C4-2B (cell line): ENCODE data around the gene PUS10.

Source experiments
- H3K27ac ChIP-seq: fragments of 450-650 bp; 2 replicates; pipeline ENCODE4 v1.5.1; 2017
- ZFX ChIP-seq: fragments of 450-650 bp; IDR thresholded peaks from 2 replicates; pipeline ENCODE4 v1.6.1; 2017
- TF ChIP-seq, protein P1 (sequence below): fragments of 450-650 bp; conservative IDR thresholded peaks from 2 replicates; pipeline ENCODE4 v1.5.1; 2017; ENCODE audit warnings: mild to moderate bottlenecking

The PUS10 gene

GRCh38 chr2:60966507-60967405 lies 51.3 kb downstream of the PUS10 start:
- H3K27ac ChIP-seq = no peak overlapping the region
- TF ChIP-seq ZFX = no peak
- TF ChIP-seq, protein P1, sequence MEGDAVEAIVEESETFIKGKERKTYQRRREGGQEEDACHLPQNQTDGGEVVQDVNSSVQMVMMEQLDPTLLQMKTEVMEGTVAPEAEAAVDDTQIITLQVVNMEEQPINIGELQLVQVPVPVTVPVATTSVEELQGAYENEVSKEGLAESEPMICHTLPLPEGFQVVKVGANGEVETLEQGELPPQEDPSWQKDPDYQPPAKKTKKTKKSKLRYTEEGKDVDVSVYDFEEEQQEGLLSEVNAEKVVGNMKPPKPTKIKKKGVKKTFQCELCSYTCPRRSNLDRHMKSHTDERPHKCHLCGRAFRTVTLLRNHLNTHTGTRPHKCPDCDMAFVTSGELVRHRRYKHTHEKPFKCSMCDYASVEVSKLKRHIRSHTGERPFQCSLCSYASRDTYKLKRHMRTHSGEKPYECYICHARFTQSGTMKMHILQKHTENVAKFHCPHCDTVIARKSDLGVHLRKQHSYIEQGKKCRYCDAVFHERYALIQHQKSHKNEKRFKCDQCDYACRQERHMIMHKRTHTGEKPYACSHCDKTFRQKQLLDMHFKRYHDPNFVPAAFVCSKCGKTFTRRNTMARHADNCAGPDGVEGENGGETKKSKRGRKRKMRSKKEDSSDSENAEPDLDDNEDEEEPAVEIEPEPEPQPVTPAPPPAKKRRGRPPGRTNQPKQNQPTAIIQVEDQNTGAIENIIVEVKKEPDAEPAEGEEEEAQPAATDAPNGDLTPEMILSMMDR = no peak

DNA sequence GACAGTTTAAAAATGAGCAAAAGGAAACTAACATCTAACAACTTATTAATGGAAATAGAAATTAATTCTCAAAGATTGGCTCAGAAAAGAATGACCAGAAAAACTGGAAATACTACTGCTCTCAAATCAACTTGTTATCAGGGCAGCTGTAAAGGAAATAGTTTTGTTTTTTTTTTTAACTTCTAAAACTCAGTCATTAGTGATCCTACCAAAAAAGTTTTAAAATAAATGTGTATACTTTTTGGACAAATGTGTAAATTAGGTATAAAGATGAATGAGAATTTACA lies 52.6 kb downstream of the PUS10 start:
- no peak for TF ChIP-seq ZFX
- TF ChIP-seq, protein P1 = no peak
- no peak overlapping the region for H3K27ac ChIP-seq

DNA sequence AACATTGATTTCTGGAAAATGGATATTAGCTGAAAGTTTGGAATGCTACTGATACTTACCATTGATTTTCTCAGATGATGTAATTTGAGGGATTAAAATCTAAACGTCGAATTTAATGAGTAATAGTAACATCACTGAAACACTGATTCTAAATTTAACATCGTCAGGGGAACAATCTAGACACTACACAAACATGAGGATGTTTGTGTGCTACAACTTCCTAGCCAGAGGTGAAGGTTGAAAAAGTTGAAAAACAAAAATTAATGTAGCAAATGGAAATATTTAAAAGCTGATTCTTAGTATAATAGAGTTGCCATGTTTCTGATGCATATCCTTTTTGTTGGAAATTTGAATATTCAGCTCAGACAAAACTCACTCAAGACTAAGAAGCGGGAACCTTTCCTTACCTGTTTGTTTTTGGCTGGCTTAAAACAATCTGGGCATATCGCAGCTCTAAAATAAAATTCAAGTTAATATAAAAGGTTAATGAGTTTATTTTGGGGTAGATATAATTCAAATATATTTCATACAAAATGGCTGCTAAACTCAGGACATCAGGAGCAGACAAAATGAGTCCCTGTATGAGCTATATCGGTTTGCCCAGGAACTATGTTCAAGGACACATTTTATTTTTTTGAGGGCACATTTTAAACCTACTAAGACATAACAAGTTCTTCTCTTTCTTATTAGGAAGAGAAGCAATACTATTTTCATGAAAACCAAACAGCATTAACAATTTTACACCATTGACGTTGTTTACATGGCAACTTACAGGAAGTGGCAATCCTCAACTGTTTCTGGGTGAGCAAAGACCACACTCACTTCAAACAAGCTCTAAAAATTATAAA lies 53.2 kb downstream of the PUS10 start:
- no peak overlapping the region for H3K27ac ChIP-seq
- TF ChIP-seq, protein P1 = no peak
- TF ChIP-seq ZFX = no peak

DNA sequence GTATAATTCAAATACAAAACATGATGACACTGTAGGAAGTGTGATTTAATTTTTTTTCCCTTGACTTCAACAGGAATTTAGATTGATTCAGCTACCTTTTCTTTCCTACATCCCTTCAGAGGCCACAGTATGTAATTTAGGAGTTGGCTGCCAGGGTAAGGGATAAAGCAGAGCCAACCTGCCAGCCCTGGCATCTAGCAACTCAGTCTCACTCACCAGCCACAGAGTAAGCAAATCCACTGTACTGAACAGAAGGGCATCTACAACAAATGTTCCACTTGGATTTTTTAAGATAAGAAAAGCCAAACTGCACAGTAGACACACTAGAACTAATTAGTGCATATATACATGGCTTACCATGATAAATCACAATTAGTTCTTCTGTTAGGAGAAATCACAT lies 54.9 kb downstream of the PUS10 start:
- no peak overlapping the region for H3K27ac ChIP-seq
- TF ChIP-seq ZFX = no peak
- TF ChIP-seq, protein P1 = no peak

DNA sequence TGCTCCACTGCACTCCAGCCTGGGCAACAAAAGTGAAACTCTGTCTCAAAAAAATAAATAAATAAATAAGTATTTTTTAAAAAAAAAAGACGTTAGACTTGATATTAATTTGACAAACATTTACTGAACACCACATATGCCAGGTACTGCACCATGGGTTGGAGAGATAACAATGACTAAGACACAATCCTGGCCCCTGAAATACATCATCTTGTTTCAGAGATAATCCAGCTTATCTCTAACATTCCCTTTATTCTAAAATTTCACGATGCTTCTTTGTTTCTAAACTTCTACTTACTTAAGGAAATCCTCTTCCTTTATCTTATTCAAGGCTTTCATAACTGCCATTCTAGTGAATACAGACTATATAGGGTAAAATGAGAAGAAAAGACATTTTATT lies 55.5 kb downstream of the PUS10 start:
- TF ChIP-seq, protein P1 = no peak
- no peak for TF ChIP-seq ZFX
- H3K27ac ChIP-seq = no peak overlapping the region

- TF ChIP-seq, protein P1 = no peak
- no peak for TF ChIP-seq ZFX
- H3K27ac ChIP-seq = no peak overlapping the region
These were observed 56.6 kb downstream of the PUS10 start for GRCh38 chr2:60961457-60961856.

DNA sequence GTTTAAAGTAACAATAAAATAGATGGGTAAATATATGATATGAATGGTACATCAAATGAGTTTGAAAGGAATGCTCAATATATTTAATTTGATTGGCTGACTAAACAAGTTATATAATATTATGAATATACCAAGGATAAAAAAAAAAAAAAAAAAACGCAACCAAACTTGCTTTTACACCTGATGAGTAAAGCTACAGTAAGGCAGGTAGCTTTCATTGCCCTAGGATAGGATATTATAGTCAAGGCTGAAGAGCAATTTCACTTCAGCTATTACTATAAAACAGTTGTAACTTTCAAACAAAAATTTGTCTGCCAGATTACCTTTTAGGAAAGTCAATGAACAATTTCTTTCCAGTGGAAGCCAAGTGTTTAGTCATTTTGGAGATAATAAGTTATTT lies 57.3 kb downstream of the PUS10 start:
- no peak overlapping the region for H3K27ac ChIP-seq
- no peak for TF ChIP-seq ZFX
- TF ChIP-seq, protein P1 = no peak
